ENCODE data around the gene GRB7.

DNA sequence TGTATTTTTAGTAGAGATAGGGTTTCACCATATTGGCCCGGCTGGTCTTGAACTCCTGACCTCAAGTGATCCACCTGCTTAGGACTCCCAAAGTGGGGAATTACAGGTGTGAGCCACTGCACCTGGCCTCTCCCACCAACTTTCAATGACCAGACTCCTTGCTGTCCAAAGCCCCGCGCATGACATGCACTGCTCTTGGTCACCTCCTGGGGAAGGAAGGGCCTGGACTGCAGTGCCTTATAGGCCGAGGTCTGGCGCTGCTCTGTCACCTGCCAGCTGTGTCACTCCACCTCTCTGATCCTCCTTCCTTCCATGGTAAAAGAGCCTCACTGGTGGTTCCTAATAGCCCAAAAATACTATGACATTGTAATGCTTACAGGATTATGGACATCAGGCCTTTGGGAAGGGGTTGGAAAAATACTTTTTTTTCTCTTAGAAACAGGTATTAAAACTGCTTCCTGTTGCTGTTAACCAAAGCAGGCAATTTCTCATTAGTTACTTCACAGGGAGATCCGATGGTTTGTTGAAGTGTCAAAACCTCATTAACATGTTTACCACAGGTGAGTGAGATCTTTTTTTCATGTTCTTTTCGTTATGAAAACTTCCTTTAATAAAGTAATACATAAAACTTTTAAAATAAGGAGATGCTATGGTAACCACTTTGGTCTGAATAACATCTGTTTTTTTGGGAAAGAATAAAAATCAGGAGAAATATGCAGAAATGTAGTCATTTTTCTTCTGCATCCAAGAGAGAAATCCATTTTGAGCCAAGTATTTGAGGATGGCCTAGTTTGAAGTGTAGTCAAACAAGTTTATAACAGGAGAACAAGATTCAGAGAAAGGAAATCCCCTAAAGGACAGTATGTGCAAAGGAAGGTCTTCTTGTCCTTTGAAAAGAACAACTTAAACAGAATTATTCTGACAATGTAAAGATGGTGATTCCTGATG, 35.5 kb downstream of the GRB7 start:
- TF ChIP-seq, protein P1, sequence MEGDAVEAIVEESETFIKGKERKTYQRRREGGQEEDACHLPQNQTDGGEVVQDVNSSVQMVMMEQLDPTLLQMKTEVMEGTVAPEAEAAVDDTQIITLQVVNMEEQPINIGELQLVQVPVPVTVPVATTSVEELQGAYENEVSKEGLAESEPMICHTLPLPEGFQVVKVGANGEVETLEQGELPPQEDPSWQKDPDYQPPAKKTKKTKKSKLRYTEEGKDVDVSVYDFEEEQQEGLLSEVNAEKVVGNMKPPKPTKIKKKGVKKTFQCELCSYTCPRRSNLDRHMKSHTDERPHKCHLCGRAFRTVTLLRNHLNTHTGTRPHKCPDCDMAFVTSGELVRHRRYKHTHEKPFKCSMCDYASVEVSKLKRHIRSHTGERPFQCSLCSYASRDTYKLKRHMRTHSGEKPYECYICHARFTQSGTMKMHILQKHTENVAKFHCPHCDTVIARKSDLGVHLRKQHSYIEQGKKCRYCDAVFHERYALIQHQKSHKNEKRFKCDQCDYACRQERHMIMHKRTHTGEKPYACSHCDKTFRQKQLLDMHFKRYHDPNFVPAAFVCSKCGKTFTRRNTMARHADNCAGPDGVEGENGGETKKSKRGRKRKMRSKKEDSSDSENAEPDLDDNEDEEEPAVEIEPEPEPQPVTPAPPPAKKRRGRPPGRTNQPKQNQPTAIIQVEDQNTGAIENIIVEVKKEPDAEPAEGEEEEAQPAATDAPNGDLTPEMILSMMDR (IDR thresholded peaks at IDR 0.05; ENCODE audit: poor library complexity), result no peak
- no peak for TF ChIP-seq EZH2 (IDR thresholded peaks at IDR 0.05; ENCODE audit: borderline replicate concordance)

Measured in hepatocyte (in vitro differentiated cells).